AG04449 (cell line): ENCODE measurements around the gene MNX1.

ENCODE experiments used
- CTCF ChIA-PET: fragments of 350-600 bp; formaldehyde crosslinking; extraction: SDS; loops from one replicate; lab custom pipeline; 2021; ENCODE audit warnings: antibody characterized with exemption; lab: Yijun Ruan, JAX
- POLR2A ChIA-PET: fragments of 400-600, 350-600 bp; formaldehyde crosslinking; extraction: SDS; loops from one replicate; lab custom pipeline; 2020; ENCODE audit warnings: antibody characterized with exemption, inconsistent platforms; lab: Yijun Ruan, JAX
- DNase-seq: peaks from one replicate; pipeline ENCODE4 v3.0.0-alpha.2; 2010; ENCODE audit warnings: low read depth, low spot score
- H3K4me3 ChIP-seq: 2 replicates; pipeline ENCODE4 v1.5.1; 2011; ENCODE audit warnings: low read depth, mild to moderate bottlenecking, control low read depth, low read length
- TF ChIP-seq, protein P1 (sequence below): IDR thresholded peaks from one replicate; pipeline ENCODE4 v1.5.1; 2011; ENCODE audit warnings: mild to moderate bottlenecking, moderate library complexity, low read length, control low read depth, inconsistent platforms; ENCODE audit not compliant: insufficient read depth; ENCODE audit errors: missing control alignments

The MNX1 gene

GRCh38 chr7:157017603-157018327, 7.3 kb upstream of the MNX1 start:
- TF ChIP-seq, protein P1, sequence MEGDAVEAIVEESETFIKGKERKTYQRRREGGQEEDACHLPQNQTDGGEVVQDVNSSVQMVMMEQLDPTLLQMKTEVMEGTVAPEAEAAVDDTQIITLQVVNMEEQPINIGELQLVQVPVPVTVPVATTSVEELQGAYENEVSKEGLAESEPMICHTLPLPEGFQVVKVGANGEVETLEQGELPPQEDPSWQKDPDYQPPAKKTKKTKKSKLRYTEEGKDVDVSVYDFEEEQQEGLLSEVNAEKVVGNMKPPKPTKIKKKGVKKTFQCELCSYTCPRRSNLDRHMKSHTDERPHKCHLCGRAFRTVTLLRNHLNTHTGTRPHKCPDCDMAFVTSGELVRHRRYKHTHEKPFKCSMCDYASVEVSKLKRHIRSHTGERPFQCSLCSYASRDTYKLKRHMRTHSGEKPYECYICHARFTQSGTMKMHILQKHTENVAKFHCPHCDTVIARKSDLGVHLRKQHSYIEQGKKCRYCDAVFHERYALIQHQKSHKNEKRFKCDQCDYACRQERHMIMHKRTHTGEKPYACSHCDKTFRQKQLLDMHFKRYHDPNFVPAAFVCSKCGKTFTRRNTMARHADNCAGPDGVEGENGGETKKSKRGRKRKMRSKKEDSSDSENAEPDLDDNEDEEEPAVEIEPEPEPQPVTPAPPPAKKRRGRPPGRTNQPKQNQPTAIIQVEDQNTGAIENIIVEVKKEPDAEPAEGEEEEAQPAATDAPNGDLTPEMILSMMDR, result no peak
- POLR2A ChIA-PET, result no interaction called here
- DNase-seq, result no peak
- CTCF ChIA-PET, result no interaction called here
- no peak overlapping the region for H3K4me3 ChIP-seq

DNA sequence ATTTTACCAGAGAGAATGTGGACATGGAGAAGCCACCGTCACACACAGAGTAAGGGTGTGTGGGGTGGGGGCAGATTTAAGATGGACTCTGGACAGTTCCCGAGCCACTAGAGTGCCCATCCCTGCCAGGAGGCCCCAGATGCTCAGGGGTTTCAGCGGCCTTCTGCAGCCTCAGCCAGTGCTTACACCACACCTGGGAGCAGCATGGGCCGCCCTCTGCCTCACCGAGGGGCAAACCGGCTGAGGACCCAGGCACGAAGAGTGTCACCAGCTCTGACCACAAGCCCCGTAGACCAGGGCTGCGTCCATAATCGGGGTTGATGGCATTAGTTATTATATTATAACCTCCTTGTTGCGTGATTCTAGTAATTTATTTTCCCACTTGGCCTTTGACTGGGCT, 6.7 kb upstream of the MNX1 start:
- no peak overlapping the region for H3K4me3 ChIP-seq
- ChIA-PET POLR2A (no interaction called here), CTCF (no interaction called here)
- DNase-seq, result no peak
- TF ChIP-seq, protein P1, result no peak

GRCh38 chr7:157016352-157017041, 6.0 kb upstream of the MNX1 start:
- ChIA-PET CTCF (no interaction called here), POLR2A (interaction anchor here (0.5 kb wide), 1 partner anchor 123 kb away, joined by 3 read pairs; the partner anchor contains the start of gene LMBR1)
- no peak for DNase-seq
- TF ChIP-seq, protein P1, result no peak
- H3K4me3 ChIP-seq, result no peak overlapping the region

DNA sequence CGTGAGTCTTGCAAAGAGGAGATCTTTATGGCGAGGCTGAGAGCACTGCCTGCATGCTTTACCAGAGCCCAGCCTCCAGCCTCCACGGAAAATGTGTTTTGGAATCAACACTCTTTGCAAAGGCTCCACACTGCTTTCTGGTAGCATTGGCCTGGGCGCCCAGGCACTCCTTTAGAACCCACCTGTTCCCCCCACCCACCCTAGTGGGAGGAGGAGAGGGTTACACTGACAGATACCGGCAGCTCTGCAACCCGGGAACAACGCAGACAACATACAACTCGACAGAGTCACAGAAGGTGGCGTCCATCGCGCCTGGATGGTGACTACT, 5.5 kb upstream of the MNX1 start:
- DNase-seq, result no peak
- ChIA-PET CTCF (no interaction called here), POLR2A (no interaction called here)
- no peak overlapping the region for H3K4me3 ChIP-seq
- TF ChIP-seq, protein P1, result no peak

GRCh38 chr7:157014635-157015555, 4.4 kb upstream of the MNX1 start:
- DNase-seq, result no peak
- POLR2A ChIA-PET, result no interaction called here
- TF ChIP-seq, protein P1, result no peak
- H3K4me3 ChIP-seq, result no peak overlapping the region
- CTCF ChIA-PET, result interaction anchor here (1.4 kb wide), 1 partner anchor 44 kb away, joined by 3 read pairs; no protein-coding TSS in a partner anchor
